Measurements from ENCODE around the gene RPS8. TPM values are rescaled to one million over a fixed set of nuclear protein-coding genes. Genes with fewer than 3 reads are reported as not detected.

Gene RPS8
- 1,069 and 1,168 TPM in 2 replicates for total RNA-seq

DNA sequence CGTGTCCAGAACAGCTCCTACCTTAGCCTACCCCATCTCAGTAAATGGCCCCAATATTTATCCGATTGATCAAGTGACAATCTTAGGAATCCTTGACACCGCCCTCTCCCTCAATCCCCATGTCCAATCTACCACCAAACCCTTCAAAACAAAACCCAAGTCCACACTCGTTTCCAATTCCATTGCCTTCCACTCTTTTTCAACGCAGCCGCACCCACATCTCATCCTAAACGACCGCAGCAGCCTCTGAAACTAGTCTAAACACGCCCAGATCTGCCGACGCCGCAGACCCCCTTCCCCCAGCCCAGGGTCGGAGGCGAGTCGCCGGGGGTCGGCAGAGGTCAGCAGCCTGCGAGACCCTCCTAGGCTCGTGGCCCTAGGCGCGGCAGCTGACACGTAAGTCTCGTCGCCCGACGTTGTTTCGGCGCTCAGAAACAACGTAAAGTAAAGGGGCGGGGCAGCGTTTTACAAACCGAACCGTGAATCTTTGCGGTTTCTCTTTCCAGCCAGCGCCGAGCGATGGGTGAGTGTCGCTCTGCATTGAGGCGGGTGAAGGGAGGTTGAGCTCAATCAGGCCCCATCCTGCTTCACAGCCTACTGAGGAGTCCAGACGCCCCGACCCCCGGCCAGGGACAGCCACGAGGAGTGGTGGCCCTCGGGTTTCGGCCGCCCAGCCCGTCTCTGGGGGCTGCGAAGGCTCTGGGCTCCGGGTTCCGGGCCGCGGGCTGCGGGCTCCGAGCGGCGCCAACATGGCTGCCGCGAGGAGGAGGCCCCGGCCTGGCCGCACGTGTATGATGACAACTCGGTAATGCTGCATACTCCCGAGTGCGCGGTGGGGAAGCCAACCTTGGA is at the start of gene RPS8:
Gene RPS8 (plus strand): TSS at position 463 of the 852 bp plus-strand sequence. CDS start 57 bp downstream, at position 520.

GRCh38 chr1:44730741-44731512 is 44.4 kb upstream of the RPS8 start, which contains the start of gene RNU5D-1:
Gene RNU5D-1, minus strand, starts transcription at chr1:44731170.

DNA sequence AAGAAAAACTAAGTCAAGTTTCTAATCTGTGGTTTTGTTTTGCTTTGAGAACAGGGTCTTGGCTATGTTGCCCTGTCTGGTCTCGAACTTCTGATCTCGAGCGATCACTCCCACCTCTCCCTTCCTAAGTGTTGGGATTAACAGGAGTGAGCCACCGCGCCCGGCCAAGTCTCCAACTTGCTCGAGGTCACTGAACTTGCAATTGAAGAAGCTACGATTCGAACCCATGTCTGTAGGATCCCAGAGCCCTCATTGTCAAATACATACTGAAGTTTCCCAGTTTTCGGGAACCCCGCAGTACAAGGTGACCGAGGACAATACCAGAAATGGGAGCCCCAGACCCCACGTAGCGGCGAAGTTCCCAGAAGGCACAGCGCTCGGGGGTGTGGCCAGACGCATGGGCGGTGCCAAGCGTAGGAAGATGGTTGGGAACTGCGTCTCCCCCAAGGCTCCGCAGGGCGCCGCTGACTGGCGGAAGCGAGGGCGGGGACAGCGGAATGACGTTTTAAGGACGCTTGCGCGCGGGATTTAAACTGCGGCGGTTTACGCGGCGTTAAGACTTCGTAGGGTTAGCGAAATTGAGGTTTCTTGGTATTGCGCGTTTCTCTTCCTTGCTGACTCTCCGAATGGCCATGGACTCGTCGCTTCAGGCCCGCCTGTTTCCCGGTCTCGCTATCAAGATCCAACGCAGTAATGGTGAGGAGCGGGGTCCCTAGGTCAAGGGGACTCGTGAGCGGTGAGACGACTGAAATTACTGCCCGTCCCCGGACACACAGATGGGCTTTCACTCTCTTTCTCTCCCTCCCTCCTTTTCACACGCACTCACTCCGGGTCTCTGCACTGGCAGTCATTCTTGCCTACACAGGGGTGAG is 35.8 kb upstream of the RPS8 start, which contains the start of gene KIF2C:
Gene KIF2C (plus strand): TSS at position 531 of the 872 bp plus-strand sequence. CDS start 96 bp downstream, at position 627.

DNA sequence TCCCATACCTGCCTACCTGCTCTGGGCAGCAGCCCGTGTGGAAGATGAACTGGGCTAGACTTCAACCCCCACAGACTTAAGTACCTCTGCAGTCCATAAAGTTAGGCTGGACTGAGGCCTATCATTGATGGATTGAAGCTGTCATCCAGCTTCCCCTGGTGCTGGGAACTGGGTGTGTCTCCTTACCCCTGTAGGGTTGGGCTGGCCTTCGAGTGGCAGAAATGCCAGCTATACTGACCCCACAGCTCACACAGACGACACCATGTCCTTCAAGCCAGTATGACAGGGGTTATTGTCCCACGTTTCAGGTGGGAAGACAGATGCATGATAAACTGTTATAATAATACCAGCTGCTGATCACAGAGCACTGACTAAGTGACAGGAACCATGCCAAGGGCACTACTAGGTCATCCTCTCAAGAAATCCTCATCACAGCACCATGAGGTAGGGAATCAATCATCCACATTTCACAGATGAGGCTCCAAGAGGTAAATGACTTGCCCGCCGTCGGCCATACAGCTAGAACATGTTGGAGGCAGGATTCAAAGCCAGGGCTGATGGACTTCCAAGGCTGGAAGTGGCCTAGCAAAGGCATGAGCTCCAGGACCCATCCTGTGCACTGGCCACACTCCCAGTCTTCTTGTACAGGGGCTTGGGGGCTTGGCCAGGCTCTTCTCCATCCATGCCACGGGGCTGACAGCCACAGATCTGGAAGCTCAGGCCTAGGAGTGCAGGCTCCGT is 12.9 kb downstream of the RPS8 start, which contains the start of gene BEST4:
Gene BEST4 (minus strand): TSS at position 51 of the 741 bp plus-strand sequence. CDS start 465 bp downstream, outside the sequence.

DNA sequence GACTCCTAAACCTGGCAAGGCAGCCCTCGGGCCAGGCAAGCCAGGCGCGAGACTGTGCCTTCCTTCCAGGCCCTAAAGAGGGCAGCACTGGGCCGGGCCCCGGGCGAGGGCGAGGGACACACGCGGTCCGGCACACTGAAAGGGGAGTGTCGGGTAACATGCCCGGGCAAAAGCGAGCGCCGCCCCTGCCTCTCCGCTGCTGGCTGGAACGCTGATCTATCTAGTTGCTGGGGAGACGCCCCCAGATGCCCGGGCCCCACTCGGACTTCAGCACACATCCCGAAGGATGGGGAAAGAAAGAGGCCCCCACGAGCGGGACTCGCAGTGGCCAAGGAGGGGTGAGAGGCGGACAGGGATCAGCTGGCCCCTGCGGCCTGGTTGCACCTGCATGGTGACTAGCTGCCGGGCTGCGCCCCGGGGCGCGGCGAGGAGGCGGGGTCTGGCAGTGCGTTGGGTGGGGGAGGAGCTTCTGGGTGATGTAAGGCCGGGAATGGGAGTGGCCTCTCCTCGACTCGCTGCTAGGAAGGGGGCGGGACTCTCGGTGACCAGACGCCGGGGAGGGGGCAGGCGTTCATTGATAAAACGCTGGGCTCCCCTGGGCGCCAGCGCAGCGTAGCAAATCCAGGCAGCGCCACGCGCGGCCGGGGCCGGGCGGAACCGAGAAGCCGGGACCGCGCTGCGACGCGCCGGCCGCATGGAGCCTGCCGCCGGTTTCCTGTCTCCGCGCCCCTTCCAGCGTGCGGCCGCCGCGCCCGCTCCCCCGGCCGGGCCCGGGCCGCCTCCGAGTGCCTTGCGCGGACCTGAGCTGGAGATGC is 24.6 kb downstream of the RPS8 start, which contains the start of gene PLK3:
Gene PLK3 (plus strand): TSS at position 608 of the 815 bp plus-strand sequence. CDS start 87 bp downstream, at position 695.

DNA sequence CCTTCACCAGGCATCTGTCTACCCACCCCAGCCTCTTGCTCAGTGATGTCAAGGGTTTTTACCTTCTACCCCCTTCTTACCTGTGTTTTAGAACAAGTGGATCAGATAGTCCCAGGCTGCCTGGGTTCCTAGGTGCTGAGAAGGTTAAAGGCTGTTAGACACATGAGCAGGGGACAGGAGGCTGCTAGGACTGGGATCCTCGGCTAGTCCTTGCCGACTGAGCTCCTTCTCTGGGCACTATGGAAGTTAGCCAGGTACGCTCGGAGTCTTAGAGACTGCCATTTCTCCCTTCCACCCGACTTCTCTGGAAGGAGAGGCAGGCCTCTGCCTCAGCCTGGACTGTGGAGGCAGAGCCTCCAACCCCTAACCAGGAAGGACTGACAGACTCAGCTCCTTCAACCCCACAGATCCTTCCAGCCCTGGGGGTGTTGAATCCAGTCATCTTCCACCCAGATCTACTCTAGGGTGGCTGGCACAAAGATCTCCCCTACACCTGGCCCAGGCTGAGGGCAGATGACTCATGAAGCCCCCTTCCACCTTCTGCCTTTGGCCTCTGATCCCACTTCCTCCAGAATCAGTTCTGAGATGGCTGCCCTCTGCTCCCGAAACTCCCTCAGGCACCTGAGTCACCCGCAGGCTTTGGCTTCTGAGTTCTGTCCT is 31.5 kb downstream of the RPS8 start, which contains the start of gene DYNLT4:
Gene DYNLT4 (minus strand): TSS at position 648 of the 660 bp plus-strand sequence. CDS start 683 bp downstream, outside the sequence.

DNA sequence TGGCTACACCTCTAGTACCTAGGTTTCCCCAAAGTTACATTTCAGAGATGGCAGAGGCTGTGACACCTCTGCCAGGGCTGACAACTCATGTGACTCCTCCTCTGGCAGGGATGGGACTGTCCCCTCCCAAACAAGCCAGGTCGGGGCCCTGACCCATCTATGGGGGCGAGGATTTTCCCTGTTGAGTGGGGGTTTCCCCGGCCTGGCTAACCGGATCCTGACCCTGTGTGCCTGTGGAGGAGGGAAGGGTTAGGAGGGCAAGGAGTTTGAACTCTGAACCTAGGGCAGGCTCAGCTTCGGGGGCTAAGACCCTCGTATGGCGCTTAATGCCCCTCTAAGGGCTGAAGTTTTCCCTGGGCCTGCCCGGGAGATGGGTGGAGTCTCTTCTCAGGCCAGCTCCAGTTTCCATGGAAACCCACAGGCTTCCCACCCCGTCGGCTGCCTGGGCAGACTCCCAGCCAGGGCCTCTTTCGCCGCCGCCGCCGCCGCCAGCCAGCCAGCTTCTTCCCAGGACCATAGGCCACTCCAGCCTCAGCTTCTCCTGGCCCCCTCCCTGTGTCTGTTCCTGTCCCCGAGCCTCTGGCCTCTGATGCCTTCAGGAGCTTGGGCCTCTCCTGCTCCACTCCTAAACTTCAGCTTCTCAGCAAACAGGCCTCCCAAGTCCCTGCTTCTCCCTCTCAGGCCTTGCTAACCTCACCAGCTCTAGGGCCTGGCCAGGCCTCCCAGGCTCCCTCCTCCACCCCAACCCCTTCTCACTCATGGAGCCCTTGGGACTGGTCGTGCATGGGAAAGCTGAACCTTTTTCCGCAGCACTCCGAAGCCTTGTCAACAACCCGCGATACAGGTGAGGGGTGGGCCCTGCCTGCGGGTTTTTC is 33.0 kb downstream of the RPS8 start, which contains the start of gene BTBD19:
Gene BTBD19 (plus strand): TSS at position 461 of the 875 bp plus-strand sequence. CDS start 298 bp downstream, at position 759.

Other genes starting within 250 kb of the RPS8 start
- 2.1 and 3.2 TPM in 2 replicates for gene TMEM53, start 101.1 kb upstream of the RPS8 start, total RNA-seq
- 0.16 and 0.25 TPM in 2 replicates for gene ARMH1, start 100.8 kb upstream of the RPS8 start, total RNA-seq
- gene RNU5D-1, start 44.4 kb upstream of the RPS8 start, total RNA-seq = not detected in 2 replicates
- gene KIF2C, start 35.7 kb upstream of the RPS8 start, total RNA-seq = 15.7 and 26.4 TPM in 2 replicates
- gene BEST4, start 12.6 kb downstream of the RPS8 start, total RNA-seq = under 0.01 and 0.06 TPM in 2 replicates
- gene PLK3, start 24.8 kb downstream of the RPS8 start, total RNA-seq = 13.8 and 36.3 TPM in 2 replicates
- gene DYNLT4, start 31.8 kb downstream of the RPS8 start, total RNA-seq = 0.25 and 0.32 TPM in 2 replicates
- gene BTBD19, start 33.0 kb downstream of the RPS8 start, total RNA-seq = 2.1 and 11.4 TPM in 2 replicates
- 0.06 TPM in 1 of 2 replicates, not detected in the other for gene PTCH2, start 67.7 kb downstream of the RPS8 start, total RNA-seq
- 20.4 and 31.0 TPM in 2 replicates for gene EIF2B3, start 211.1 kb downstream of the RPS8 start, total RNA-seq
- gene HECTD3, start 235.8 kb downstream of the RPS8 start, total RNA-seq = 21.9 and 49.4 TPM in 2 replicates
- gene UROD, start 236.7 kb downstream of the RPS8 start, total RNA-seq = 234 and 261 TPM in 2 replicates

Measured in bladder microvascular endothelial cell (primary cell).